PFSK-1 (cell line): ENCODE measurements around the gene TMPRSS11B.

Experiments
- POLR2AphosphoS5 ChIP-seq: IDR thresholded peaks from 2 replicates; pipeline ENCODE4 v1.6.1; 2012; ENCODE audit warnings: low read depth, mild to moderate bottlenecking, control low read depth, low read length, moderate library complexity
- REST ChIP-seq, 2 experiments: IDR thresholded peaks; 2 replicates each; pipeline versions ENCODE4 v1.6.1 to v1.8.0; 2011 to 2012; ENCODE audit warnings: low read depth in 2 of 2, low read length in 2 of 2, control low read depth in 1 of 2, inconsistent platforms in 1 of 2, mild to moderate bottlenecking in 1 of 2, moderate library complexity in 1 of 2; ENCODE audit not compliant: insufficient read depth in 1 of 2
- SIN3A ChIP-seq: IDR thresholded peaks from 2 replicates; pipeline ENCODE4 v1.6.1; 2012; ENCODE audit warnings: mild to moderate bottlenecking, low read length, moderate library complexity, borderline replicate concordance; ENCODE audit not compliant: insufficient read depth

- TF ChIP-seq REST (IDR thresholded peaks at IDR 0.05; ENCODE audit: insufficient read depth in 1 of 2, low read depth in 2 of 2, low read length in 2 of 2) (no peak), SIN3A (no peak), POLR2AphosphoS5 (no peak)
Measured at GRCh38 chr4:68283714-68284113, 38.2 kb upstream of the TMPRSS11B start.
